Chondrocyte (in vitro differentiated cells): ENCODE results near the gene SPRYD7. TPM values are rescaled to one million over a fixed set of nuclear protein-coding genes. Genes with fewer than 3 reads are reported as not detected.
A peak's percentile ranks its signal among the peaks of the same experiment; 100 is the strongest.

ENCODE experiments used
- DNase-seq: peaks from one replicate; pipeline ENCODE4 v3.0.0; 2021; ENCODE audit warnings: mixed read lengths, low spot score
- H3K27ac Mint-ChIP-seq: one replicate; pipeline ENCODE4 v1.8.0; 2021; ENCODE audit warnings: mild to moderate bottlenecking, moderate library complexity, mixed read lengths; ENCODE audit not compliant: unreplicated experiment
- H3K27me3 Mint-ChIP-seq: 2 replicates; pipeline ENCODE4 v1.8.0; 2021; ENCODE audit warnings: low read depth, mixed read lengths
- H3K36me3 Mint-ChIP-seq: 2 replicates; pipeline ENCODE4 v1.8.0; 2021; ENCODE audit warnings: low read depth, mixed read lengths
- H3K4me1 Mint-ChIP-seq: 2 replicates; pipeline ENCODE4 v1.8.0; 2021; ENCODE audit warnings: low read depth, mild to moderate bottlenecking, mixed read lengths
- H3K4me3 Mint-ChIP-seq: one replicate; pipeline ENCODE4 v1.8.0; 2021; ENCODE audit warnings: mild to moderate bottlenecking, moderate library complexity, mixed read lengths; ENCODE audit not compliant: unreplicated experiment
- H3K9me3 Mint-ChIP-seq: 2 replicates; pipeline ENCODE4 v1.8.0; 2021; ENCODE audit warnings: low read depth, mixed read lengths
- CTCF ChIP-seq: fragments of 200-600 bp; sonication (generic); IDR thresholded peaks from 2 replicates; pipeline ENCODE4 v1.5.0; 2021; ENCODE audit warnings: antibody characterized with exemption, mild to moderate bottlenecking, moderate library complexity
- total RNA-seq: library from RNA; stranded (reverse); gene quantifications from 3 replicates; pipeline ENCODE4 v1.2.1, GENCODE V29; 2021

Gene SPRYD7
- total RNA-seq, 1 donor from 2014 or later: 7.5 TPM

- H3K4me1 Mint-ChIP-seq: no peaks in the 10 kb centered on the region
- peaks cover 29% of the 10 kb centered on the region for H3K9me3 Mint-ChIP-seq
- no peak overlapping the region for H3K27ac Mint-ChIP-seq
- H3K4me3 Mint-ChIP-seq: no peak overlapping the region
- H3K27me3 Mint-ChIP-seq: no peaks in the 10 kb centered on the region
- TF ChIP-seq CTCF: no peak
- DNase-seq: no peak
- H3K36me3 Mint-ChIP-seq: peaks cover 4% of the 10 kb centered on the region
These were observed 61.7 kb downstream of the SPRYD7 start for GRCh38 chr13:49874430-49874829.

- Mint-ChIP-seq H3K27ac (no peak overlapping the region), H3K9me3 (peaks cover 9% of the 10 kb centered on the region), H3K36me3 (peaks cover 3% of the 10 kb centered on the region), H3K4me1 (no peaks in the 10 kb centered on the region), H3K27me3 (no peaks in the 10 kb centered on the region), H3K4me3 (no peak overlapping the region)
- DNase-seq: no peak
- peak; percentile 65 for TF ChIP-seq CTCF
These were observed 66.6 kb downstream of the SPRYD7 start for GRCh38 chr13:49869519-49869918.

- no peak overlapping the region for H3K27ac Mint-ChIP-seq
- no peaks in the 10 kb centered on the region for H3K27me3 Mint-ChIP-seq
- H3K4me1 Mint-ChIP-seq: no peaks in the 10 kb centered on the region
- no peak for DNase-seq
- TF ChIP-seq CTCF: no peak
- no peak overlapping the region for H3K4me3 Mint-ChIP-seq
- no peaks in the 10 kb centered on the region for H3K36me3 Mint-ChIP-seq
- H3K9me3 Mint-ChIP-seq: peaks cover 6% of the 10 kb centered on the region
These were observed 68.3 kb downstream of the SPRYD7 start for GRCh38 chr13:49867834-49868233.

- DNase-seq: no peak
- Mint-ChIP-seq H3K27ac (no peak overlapping the region), H3K4me1 (no peaks in the 10 kb centered on the region), H3K4me3 (no peak overlapping the region), H3K27me3 (no peaks in the 10 kb centered on the region), H3K9me3 (peaks cover 8% of the 10 kb centered on the region), H3K36me3 (no peaks in the 10 kb centered on the region)
- TF ChIP-seq CTCF: no peak
These were observed 70.9 kb downstream of the SPRYD7 start for GRCh38 chr13:49865218-49865617.

GRCh38 chr13:49864509-49864908 is 71.6 kb downstream of the SPRYD7 start:
- no peak for TF ChIP-seq CTCF
- no peak for DNase-seq
- Mint-ChIP-seq H3K27me3 (no peaks in the 10 kb centered on the region), H3K27ac (no peak overlapping the region), H3K4me1 (peaks cover 2% of the 10 kb centered on the region), H3K36me3 (no peaks in the 10 kb centered on the region), H3K4me3 (no peak overlapping the region), H3K9me3 (peaks cover 8% of the 10 kb centered on the region)

Other genes with a start within 250 kb of the SPRYD7 start
- gene EBPL, start 244.9 kb downstream of the SPRYD7 start, total RNA-seq: 22.9 to 27.3 TPM (median 23.8 TPM) in 3 replicates
- 51.2 to 54.6 TPM (median 54.1 TPM) in 3 replicates for gene KPNA3, start 143.7 kb downstream of the SPRYD7 start, total RNA-seq
- 24.4 to 30.8 TPM (median 27.7 TPM) in 3 replicates for gene TRIM13, start 60.7 kb upstream of the SPRYD7 start, total RNA-seq
- gene KCNRG, start 79.1 kb upstream of the SPRYD7 start, total RNA-seq: 0.22 to 0.59 TPM (median 0.36 TPM) in 3 replicates